OCI-LY7 (cell line): Measurements from ENCODE around the gene E2F6.

ENCODE experiments used
- CTCF ChIP-seq: fragments of 200-600 bp; sonication (generic); conservative IDR thresholded peaks from 2 replicates; pipeline ENCODE4 v1.5.1; 2014; ENCODE audit warnings: mild to moderate bottlenecking, antibody characterized with exemption, low read length, moderate library complexity, mixed read lengths
- EZH2phosphoT487 ChIP-seq: fragments of 200-600 bp; sonication (generic); IDR thresholded peaks from 2 replicates; pipeline ENCODE4 v1.6.1; 2018; ENCODE audit warnings: low read depth, borderline replicate concordance, mild to moderate bottlenecking, mixed run types, antibody characterized with exemption, low read length, moderate library complexity, mixed read lengths

- TF ChIP-seq CTCF (no peak), EZH2phosphoT487 (no peak)
Observed at GRCh38 chr2:11458753-11459152, 7.2 kb downstream of the E2F6 start.
